Peyer's patch (tissue), 4 donors: ENCODE measurements around the gene CAST. TPM values are rescaled to one million over a fixed set of nuclear protein-coding genes. Genes with fewer than 3 reads are reported as not detected.

Experiments
- DNase-seq, 3 donors: peaks; one replicate each; pipeline ENCODE4 v3.0.0-alpha.2; 2017 to 2019
- H3K27ac ChIP-seq, 4 donors: fragments of 200-600 bp; sonication (generic); one replicate each; pipeline ENCODE4 v1.5.1; 2016 to 2019
- H3K27me3 ChIP-seq, 2 donors: fragments of 200-600 bp; sonication (generic); one replicate each; pipeline ENCODE4 v1.5.1; 2019
- H3K36me3 ChIP-seq, 3 donors: fragments of 200-600 bp; sonication (generic); one replicate each; pipeline ENCODE4 v1.5.1; 2016 to 2019
- H3K4me1 ChIP-seq, 4 donors: fragments of 200-600 bp; sonication (generic); one replicate each; pipeline ENCODE4 v1.5.1; 2016 to 2019
- H3K4me3 ChIP-seq, 4 donors: fragments of 200-600 bp; sonication (generic); 1 replicate in 3 of 4; 2 replicates in 1 of 4; pipeline ENCODE4 v1.5.1; 2016 to 2019; ENCODE audit warnings: mild to moderate bottlenecking in 1 of 4
- H3K9me3 ChIP-seq, 4 donors: fragments of 200-600 bp; sonication (generic); one replicate each; pipeline ENCODE4 v1.5.1; 2016 to 2019; ENCODE audit warnings: mild to moderate bottlenecking in 1 of 4
- CTCF ChIP-seq, 6 experiments: fragments of 450-650 bp in 4 of 6; fragments of 200-600 bp in 2 of 6; sonication (generic) in 1 of 6; IDR thresholded peaks; one replicate each; pipeline ENCODE4 v1.5.1; 2017 to 2019; ENCODE audit warnings: antibody characterized with exemption in 6 of 6, mild to moderate bottlenecking in 3 of 6, moderate library complexity in 1 of 6
- POLR2A ChIP-seq, 2 donors: fragments of 450-650 bp; IDR thresholded peaks; one replicate each; pipeline ENCODE4 v1.5.1; 2017; ENCODE audit warnings: antibody characterized with exemption in 2 of 2, mild to moderate bottlenecking in 2 of 2, moderate library complexity in 2 of 2
- total RNA-seq, 4 donors: library from RNA; depleted of rRNA; stranded (reverse); fragments of >200 nt; gene quantifications; one replicate each; pipeline ENCODE4 v1.1.0, GENCODE V29; 2016

The CAST gene
- total RNA-seq, 4 donors from 2014 or later = 268 to 396 (median 337) TPM

- H3K27me3 ChIP-seq = no peaks in the 10 kb centered on the region
- DNase-seq = no peak
- peak overlapping the region; percentile 45 to 57 (median 54) for H3K27ac ChIP-seq
- no peaks in the 10 kb centered on the region for H3K36me3 ChIP-seq
- H3K9me3 ChIP-seq = no peaks in the 10 kb centered on the region
- no peak for TF ChIP-seq CTCF (IDR thresholded peaks at IDR 0.05)
- TF ChIP-seq POLR2A (IDR thresholded peaks at IDR 0.05) = no peak
- peaks cover 0 to 13% (median 4%) of the 10 kb centered on the region in 4 donors for H3K4me1 ChIP-seq
- H3K4me3 ChIP-seq = peak overlapping the region in 2 of 4 donors; percentile 16 to 30
Observed at GRCh38 chr5:96816991-96817390, 154.8 kb downstream of the CAST start.

DNA sequence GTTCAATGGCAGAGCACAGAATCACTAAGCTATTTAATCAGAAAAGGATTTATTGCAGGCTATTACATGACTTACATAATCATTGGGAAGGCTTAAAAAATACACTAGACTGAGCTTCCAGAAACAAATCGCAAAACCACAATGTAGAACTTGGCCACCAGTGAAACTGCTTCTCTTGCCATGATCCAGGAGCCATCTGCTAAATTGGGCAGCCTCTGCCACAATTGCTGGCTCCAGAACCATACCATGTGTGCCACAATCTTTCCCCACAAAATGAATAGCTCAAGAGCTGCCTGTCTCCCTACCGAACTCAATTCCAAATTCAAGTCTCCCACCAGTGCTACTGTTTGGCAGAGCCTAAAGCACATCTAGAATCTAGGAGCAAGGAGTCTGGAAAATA, 155.3 kb downstream of the CAST start:
- H3K27me3 ChIP-seq = no peaks in the 10 kb centered on the region
- no peak overlapping the region for H3K4me3 ChIP-seq
- DNase-seq = no peak
- H3K4me1 ChIP-seq = peaks cover 0 to 13% (median 4%) of the 10 kb centered on the region in 4 donors
- H3K27ac ChIP-seq = peak overlapping the region in 1 of 4 donors; percentile 50
- H3K9me3 ChIP-seq = no peaks in the 10 kb centered on the region
- no peaks in the 10 kb centered on the region for H3K36me3 ChIP-seq
- no peak for TF ChIP-seq POLR2A (IDR thresholded peaks at IDR 0.05)
- TF ChIP-seq CTCF (IDR thresholded peaks at IDR 0.05) = no peak

DNA sequence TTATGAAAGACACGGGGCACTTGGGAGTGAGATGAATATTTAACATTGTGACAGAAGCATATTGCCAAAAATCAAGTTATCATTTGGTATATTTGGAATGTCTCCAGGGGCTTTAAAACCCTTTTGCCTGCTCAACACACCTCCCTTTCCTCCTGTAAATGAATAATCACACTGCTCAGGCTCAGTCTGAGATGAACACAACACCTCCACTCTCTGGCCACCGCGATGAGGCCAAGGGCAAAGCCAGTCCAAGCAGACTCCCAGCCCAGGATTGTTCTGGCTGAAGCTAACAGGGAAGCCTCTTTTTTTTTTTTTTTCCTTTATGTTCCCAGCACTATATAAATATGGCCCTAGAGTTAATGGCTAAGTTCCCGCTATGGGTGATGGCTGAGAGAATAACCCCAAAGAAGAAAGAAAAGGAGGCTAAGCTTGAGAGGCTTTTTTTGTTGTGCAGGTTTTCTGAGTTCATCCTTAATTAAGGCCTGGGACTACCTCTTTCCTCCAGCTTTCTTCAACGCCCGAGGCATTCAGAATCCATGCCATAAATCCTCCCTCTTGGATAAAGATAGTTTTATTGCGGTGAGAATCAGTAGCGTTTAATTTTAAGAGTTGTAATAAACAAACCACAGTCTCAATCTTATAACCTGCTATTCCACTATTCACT, 156.1 kb downstream of the CAST start:
- H3K27me3 ChIP-seq = no peaks in the 10 kb centered on the region
- H3K9me3 ChIP-seq = no peaks in the 10 kb centered on the region
- peaks cover 0 to 13% (median 4%) of the 10 kb centered on the region in 4 donors for H3K4me1 ChIP-seq
- H3K27ac ChIP-seq = no peak overlapping the region
- no peak overlapping the region for H3K4me3 ChIP-seq
- no peak for TF ChIP-seq CTCF (IDR thresholded peaks at IDR 0.05)
- no peak for TF ChIP-seq POLR2A (IDR thresholded peaks at IDR 0.05)
- no peak for DNase-seq
- H3K36me3 ChIP-seq = no peaks in the 10 kb centered on the region

DNA sequence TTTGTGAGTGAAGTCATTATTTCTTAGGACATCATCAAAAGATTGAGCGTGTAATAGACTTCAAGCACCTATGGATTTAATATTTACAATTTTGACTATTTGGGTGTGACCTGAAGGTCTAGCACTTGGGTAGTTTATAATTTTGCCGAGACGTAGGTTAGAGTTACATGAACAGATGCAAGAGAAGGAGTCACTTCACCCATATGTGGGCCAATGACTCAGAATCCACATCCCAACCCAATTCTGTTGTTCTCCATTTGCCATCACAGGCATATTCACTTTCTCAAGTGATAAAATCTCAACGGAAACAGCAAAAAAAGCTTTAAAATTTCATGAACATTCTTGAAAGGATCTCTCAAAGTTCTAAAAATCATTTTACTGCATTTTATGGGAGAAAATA, 157.6 kb downstream of the CAST start:
- H3K4me1 ChIP-seq = peaks cover 0 to 13% (median 4%) of the 10 kb centered on the region in 4 donors
- H3K27ac ChIP-seq = no peak overlapping the region
- H3K9me3 ChIP-seq = no peaks in the 10 kb centered on the region
- H3K27me3 ChIP-seq = no peaks in the 10 kb centered on the region
- no peak for TF ChIP-seq CTCF (IDR thresholded peaks at IDR 0.05)
- TF ChIP-seq POLR2A (IDR thresholded peaks at IDR 0.05) = no peak
- H3K4me3 ChIP-seq = no peak overlapping the region
- DNase-seq = no peak
- H3K36me3 ChIP-seq = no peaks in the 10 kb centered on the region

GRCh38 chr5:96821260-96821916, 159.2 kb downstream of the CAST start:
- TF ChIP-seq POLR2A (IDR thresholded peaks at IDR 0.05) (no peak), CTCF (IDR thresholded peaks at IDR 0.05) (no peak)
- H3K9me3 ChIP-seq = no peaks in the 10 kb centered on the region
- H3K27ac ChIP-seq = no peak overlapping the region
- H3K4me3 ChIP-seq = no peak overlapping the region
- H3K4me1 ChIP-seq = peaks cover 0 to 9% (median 4%) of the 10 kb centered on the region in 4 donors
- H3K27me3 ChIP-seq = no peaks in the 10 kb centered on the region
- no peaks in the 10 kb centered on the region for H3K36me3 ChIP-seq
- DNase-seq = no peak
